Osteoblast (primary cell): ENCODE data around the gene LRRN3. TPM values are rescaled to one million over a fixed set of nuclear protein-coding genes. Genes with fewer than 3 reads are reported as not detected.

ENCODE experiments used
- DNase-seq: peaks from one replicate; pipeline ENCODE4 v3.0.0; 2011; ENCODE audit warnings: low spot score, mixed read lengths; ENCODE audit not compliant: insufficient read length; ENCODE audit errors: missing footprints
- H2AFZ ChIP-seq: 2 replicates; pipeline ENCODE4 v1.6.0; 2011; ENCODE audit warnings: mild to moderate bottlenecking, low read length
- H3K27ac ChIP-seq: 2 replicates; pipeline ENCODE4 v1.5.1; 2011; ENCODE audit warnings: mild to moderate bottlenecking, low read depth, low read length, moderate library complexity
- H3K27me3 ChIP-seq: 2 replicates; pipeline ENCODE4 v1.6.0; 2012; ENCODE audit warnings: mild to moderate bottlenecking, control low read depth, inconsistent platforms, low read length, moderate library complexity; ENCODE audit not compliant: insufficient read depth
- H3K36me3 ChIP-seq: 2 replicates; pipeline ENCODE4 v1.5.1; 2011; ENCODE audit warnings: mild to moderate bottlenecking, low read length, control low read depth, moderate library complexity; ENCODE audit not compliant: insufficient read depth
- H3K4me1 ChIP-seq: 2 replicates; pipeline ENCODE4 v1.5.1; 2011; ENCODE audit warnings: mild to moderate bottlenecking, low read length, control low read depth, moderate library complexity; ENCODE audit not compliant: insufficient read depth
- H3K4me2 ChIP-seq: 2 replicates; pipeline ENCODE4 v1.6.0; 2011; ENCODE audit warnings: mild to moderate bottlenecking, low read length; ENCODE audit not compliant: insufficient read depth
- H3K4me3 ChIP-seq: fragments of 200-600 bp; sonication (generic); 3 replicates; pipeline ENCODE4 v1.5.1; 2012; ENCODE audit warnings: mild to moderate bottlenecking, low read length, inconsistent platforms; ENCODE audit not compliant: insufficient read depth
- H3K79me2 ChIP-seq: 2 replicates; pipeline ENCODE4 v1.6.0; 2012; ENCODE audit warnings: mild to moderate bottlenecking, low read length, control low read depth, inconsistent platforms; ENCODE audit not compliant: insufficient read depth
- H3K9me3 ChIP-seq: 2 replicates; pipeline ENCODE4 v1.5.1; 2011; ENCODE audit warnings: low read depth, low read length, control low read depth
- H4K20me1 ChIP-seq: 2 replicates; pipeline ENCODE4 v1.6.0; 2012; ENCODE audit warnings: mild to moderate bottlenecking, low read length, control low read depth; ENCODE audit not compliant: insufficient read depth
- total RNA-seq: library from RNA; depleted of rRNA; stranded (reverse); fragments of >200 nt; gene quantifications from 2 replicates; pipeline ENCODE4 v1.2.3, GENCODE V29; 2012
- TF ChIP-seq, protein P1 (sequence below): IDR thresholded peaks from 2 replicates; pipeline ENCODE4 v1.5.1; 2011; ENCODE audit warnings: mild to moderate bottlenecking, low read depth, low read length, moderate library complexity; ENCODE audit errors: extremely low read depth

Gene LRRN3
- total RNA-seq, 1 donor, result 2.2 TPM

DNA sequence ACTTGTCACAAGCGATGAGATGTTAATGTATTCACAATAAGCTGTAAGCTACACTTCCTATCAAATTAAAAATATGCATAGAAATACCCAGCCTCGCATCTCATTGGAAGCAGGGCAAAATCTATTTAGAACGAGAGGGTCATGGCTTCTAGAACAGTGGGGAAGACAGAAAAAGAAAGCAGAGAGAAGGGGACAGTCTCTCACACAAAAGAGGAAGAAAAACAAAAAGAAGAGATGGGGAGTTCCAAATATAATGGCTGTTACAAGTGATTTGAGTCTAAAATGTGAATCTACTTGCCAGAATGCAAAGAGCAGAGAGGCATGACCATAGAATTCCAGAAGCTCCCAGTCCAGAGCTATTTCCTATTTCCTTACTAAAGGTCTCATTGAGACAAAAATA, 13.8 kb downstream of the LRRN3 start:
- TF ChIP-seq, protein P1, sequence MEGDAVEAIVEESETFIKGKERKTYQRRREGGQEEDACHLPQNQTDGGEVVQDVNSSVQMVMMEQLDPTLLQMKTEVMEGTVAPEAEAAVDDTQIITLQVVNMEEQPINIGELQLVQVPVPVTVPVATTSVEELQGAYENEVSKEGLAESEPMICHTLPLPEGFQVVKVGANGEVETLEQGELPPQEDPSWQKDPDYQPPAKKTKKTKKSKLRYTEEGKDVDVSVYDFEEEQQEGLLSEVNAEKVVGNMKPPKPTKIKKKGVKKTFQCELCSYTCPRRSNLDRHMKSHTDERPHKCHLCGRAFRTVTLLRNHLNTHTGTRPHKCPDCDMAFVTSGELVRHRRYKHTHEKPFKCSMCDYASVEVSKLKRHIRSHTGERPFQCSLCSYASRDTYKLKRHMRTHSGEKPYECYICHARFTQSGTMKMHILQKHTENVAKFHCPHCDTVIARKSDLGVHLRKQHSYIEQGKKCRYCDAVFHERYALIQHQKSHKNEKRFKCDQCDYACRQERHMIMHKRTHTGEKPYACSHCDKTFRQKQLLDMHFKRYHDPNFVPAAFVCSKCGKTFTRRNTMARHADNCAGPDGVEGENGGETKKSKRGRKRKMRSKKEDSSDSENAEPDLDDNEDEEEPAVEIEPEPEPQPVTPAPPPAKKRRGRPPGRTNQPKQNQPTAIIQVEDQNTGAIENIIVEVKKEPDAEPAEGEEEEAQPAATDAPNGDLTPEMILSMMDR, result no peak
- Histone ChIP-seq H3K4me2 (no peak overlapping the region), H3K27ac (no peak overlapping the region), H4K20me1 (no peaks in the 10 kb centered on the region), H3K27me3 (no peaks in the 10 kb centered on the region), H3K79me2 (no peaks in the 10 kb centered on the region), H3K4me3 (no peak overlapping the region), H3K4me1 (peaks cover 9% of the 10 kb centered on the region), H3K36me3 (no peaks in the 10 kb centered on the region), H3K9me3 (no peaks in the 10 kb centered on the region), H2AFZ (no peak overlapping the region)
- no peak for DNase-seq

- H3K4me1 ChIP-seq, result peaks cover 9% of the 10 kb centered on the region
These were observed 14.3 kb downstream of the LRRN3 start for GRCh38 chr7:111105269-111105668.

DNA sequence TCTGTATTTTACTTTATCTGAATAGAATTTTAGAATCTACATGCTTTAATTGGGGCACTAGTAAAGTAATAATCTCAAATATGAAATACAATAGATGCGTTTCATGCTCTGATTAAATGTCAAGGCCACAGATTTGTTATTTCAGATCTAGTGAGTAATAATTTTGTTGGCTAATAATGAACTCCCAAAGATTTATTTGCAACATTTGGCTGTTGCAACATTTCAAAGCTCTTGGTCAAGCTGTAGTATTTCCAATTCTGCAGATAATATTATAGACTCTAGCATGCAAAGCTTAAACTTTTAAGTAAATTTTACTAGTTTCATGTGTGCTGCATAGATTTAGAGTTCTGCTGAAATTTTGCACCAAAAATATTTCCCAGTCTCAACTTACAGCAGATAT, 16.7 kb downstream of the LRRN3 start:
- Histone ChIP-seq H2AFZ (no peak overlapping the region), H3K27ac (no peak overlapping the region), H4K20me1 (no peaks in the 10 kb centered on the region), H3K4me3 (no peak overlapping the region), H3K9me3 (no peaks in the 10 kb centered on the region), H3K36me3 (no peaks in the 10 kb centered on the region), H3K27me3 (no peaks in the 10 kb centered on the region), H3K79me2 (no peaks in the 10 kb centered on the region), H3K4me2 (no peak overlapping the region), H3K4me1 (peaks cover 12% of the 10 kb centered on the region)
- TF ChIP-seq, protein P1, result no peak
- no peak for DNase-seq

More at GRCh38 chr7:111105269-111105668, 14.3 kb downstream of the LRRN3 start:
- no peaks in the 10 kb centered on the region for H3K27me3 ChIP-seq
- no peak overlapping the region for H3K4me3 ChIP-seq
- DNase-seq, result no peak
- no peaks in the 10 kb centered on the region for H3K36me3 ChIP-seq
- TF ChIP-seq, protein P1, result no peak
- H3K9me3 ChIP-seq, result no peaks in the 10 kb centered on the region
- no peaks in the 10 kb centered on the region for H3K79me2 ChIP-seq
- no peak overlapping the region for H3K27ac ChIP-seq
- no peak overlapping the region for H3K4me2 ChIP-seq
- no peaks in the 10 kb centered on the region for H4K20me1 ChIP-seq
- H2AFZ ChIP-seq, result no peak overlapping the region

DNA sequence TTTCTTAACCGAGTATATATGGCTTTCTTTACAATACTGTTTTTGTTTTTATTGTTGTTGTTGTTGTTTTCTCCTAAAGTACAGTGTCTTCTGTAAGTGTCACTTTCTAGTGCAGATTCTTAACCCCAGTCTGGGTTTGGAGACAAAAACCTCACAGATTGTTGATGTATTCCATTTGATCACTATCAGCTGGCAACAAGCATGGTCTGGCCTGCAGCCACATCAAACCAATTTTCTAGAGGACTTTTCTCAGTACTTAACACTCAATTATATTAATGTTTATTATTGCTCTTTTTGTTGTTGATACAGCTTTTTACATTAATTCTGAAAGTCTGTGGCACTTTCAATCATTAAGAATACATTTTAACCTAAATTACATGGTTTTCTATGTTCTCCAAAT, 17.1 kb downstream of the LRRN3 start:
- Histone ChIP-seq H3K4me1 (peaks cover 12% of the 10 kb centered on the region), H3K27me3 (no peaks in the 10 kb centered on the region), H3K27ac (no peak overlapping the region), H3K4me3 (no peak overlapping the region), H4K20me1 (no peaks in the 10 kb centered on the region), H2AFZ (no peak overlapping the region), H3K79me2 (no peaks in the 10 kb centered on the region), H3K9me3 (no peaks in the 10 kb centered on the region), H3K36me3 (no peaks in the 10 kb centered on the region), H3K4me2 (no peak overlapping the region)
- TF ChIP-seq, protein P1, result no peak
- DNase-seq, result no peak
